ENCODE data around the gene AXIN1.
"Not testable (repeated sequence)": the region's sequence is repeated elsewhere in the genome, so short reads cannot be mapped to it uniquely, and the experiment has no call there.

Gene AXIN1

DNA sequence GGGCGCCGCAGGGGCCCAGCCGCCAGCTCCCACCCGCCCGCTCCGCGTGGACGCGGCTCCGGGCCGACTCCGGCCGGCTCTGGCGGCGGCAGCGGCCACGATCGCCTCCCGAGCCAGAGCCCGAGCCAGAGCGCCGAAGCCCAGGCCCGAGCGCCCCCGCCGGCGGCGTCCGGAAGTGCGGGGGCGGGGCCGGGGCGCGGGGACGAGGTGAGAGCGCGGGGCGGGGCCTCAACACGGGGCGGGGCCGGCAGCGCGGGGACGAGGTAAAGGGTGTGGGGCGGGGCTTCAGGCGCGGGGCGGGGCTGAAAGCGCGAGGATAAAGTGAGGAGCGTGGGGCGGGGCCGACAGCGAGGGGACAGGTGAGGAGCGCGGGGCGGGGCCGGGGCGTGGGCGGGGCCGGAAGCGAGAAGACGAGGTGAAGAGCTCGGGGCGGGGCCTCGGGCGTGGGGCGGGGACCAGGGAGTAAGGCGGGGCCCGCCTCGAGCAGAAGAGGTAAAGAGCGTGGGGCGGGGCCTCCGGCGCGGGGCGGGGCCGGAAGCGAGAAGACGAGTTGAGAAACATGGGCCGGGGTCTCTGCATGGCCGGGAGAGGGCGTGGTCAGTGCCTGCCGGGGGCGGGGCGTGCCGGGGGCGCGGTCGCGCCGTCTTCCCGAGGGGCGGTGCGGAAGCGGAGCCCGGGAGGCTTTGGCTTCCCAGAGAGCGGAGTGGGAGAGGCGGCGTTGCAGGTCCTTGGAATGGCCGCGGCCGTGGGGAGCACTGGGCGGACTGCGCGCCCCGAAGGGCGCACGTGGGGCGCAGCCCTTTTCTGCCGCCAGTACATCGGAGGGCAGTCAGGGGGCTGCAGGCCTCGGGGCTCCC is at the start of gene AXIN1:
TSS of gene AXIN1 (minus strand) at position 177 of the 857 bp plus-strand sequence. CDS start 5,698 bp downstream, outside the sequence.
- DNase-seq = peak; percentile 98

DNA sequence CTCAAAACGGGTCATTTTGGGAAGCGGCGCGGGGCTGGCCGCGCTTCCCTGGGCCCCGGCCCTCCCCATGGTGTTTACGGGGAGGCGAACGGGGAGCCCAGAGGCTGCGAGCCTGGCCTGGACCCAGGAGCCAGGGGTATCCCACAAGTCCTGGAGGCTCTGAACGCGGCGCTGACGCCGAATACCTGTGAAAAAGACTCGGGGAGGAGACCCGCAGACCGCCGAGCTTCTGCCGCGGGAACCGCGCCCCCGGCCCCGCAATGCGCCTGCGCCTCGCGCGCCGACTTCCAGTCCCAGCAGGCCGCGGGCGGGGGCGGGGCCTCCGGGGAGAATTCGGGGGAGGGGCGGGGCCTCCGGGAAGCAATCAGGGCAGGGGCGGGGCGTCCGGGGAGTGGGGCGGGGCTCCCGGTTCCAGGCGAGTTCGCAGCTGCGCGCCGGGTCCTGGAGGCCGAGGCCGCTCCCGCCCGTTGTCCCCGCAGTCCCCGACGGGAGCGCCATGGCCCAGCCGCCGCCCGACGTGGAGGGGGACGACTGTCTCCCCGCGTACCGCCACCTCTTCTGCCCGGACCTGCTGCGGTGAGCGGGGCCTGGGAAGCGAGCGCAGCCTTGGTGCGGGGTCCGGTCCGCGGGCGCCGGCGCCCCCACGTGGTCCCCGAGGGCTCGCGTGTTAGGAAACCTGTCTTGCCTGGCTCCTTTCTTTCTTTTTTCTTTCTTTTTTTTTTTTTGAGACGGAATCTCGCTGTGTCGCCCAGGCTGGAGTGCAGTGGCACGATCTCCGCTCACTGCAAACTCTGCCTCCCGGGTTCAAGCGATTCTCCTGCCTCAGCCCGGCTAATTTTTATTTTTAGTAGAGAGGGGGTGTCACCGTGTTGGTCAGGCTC is 49.2 kb upstream of the AXIN1 start, which contains the start of gene DECR2:
TSS of gene DECR2 (plus strand) at position 418 of the 881 bp plus-strand sequence. CDS start at position 497, 79 bp downstream.
- peak; percentile 91 for DNase-seq

DNA sequence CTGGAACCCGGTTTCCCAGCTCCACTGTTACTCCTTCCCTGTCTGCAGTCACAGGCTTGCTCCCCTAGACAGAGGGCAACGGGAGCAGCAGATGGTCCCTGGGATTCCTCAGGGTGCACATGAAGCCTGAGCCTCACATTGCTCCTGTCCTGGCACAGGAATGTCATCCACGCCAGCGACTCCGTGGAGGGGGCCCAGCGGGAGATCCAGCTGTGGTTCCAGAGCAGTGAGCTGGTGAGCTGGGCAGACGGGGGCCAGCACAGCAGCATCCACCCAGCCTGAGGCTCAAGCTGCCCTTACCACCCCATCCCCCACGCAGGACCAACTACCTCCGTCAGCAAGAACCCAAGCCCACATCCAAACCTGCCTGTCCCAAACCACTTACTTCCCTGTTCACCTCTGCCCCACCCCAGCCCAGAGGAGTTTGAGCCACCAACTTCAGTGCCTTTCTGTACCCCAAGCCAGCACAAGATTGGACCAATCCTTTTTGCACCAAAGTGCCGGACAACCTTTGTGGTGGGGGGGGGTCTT is 47.6 kb upstream of the AXIN1 start:
- DNase-seq = no peak

DNA sequence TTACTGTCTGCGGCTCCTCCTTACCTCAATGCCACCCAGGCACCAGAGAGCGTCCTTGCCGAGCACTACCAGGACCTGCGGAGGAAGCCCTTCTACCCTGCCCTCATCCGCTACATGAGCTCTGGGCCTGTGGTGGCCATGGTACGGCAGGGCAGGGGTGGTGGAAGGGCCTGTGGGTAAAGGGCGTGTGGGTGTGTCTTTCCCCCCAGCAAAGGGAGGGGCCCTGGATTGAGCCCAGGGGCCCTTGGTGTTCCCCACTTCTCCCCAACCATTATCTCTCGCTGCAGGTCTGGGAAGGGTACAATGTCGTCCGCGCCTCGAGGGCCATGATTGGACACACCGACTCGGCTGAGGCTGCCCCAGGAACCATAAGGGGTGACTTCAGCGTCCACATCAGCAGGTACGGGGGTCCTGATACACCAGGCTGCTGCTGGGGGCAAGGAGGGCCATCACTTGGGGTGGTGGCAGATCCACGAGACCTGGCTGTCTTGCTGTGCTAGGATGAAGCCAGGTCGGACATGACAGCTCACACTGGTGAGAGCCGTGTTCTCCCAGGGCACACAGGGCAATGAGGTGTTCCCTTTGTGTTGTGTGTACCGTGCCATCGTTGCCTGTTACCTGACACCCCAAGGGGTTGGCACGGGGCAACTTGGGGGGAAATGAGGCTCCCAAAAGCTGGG is 47.0 kb upstream of the AXIN1 start:
- DNase-seq = no peak

- DNase-seq = no peak
These were observed 46.2 kb upstream of the AXIN1 start for GRCh38 chr16:398561-399339.

DNA sequence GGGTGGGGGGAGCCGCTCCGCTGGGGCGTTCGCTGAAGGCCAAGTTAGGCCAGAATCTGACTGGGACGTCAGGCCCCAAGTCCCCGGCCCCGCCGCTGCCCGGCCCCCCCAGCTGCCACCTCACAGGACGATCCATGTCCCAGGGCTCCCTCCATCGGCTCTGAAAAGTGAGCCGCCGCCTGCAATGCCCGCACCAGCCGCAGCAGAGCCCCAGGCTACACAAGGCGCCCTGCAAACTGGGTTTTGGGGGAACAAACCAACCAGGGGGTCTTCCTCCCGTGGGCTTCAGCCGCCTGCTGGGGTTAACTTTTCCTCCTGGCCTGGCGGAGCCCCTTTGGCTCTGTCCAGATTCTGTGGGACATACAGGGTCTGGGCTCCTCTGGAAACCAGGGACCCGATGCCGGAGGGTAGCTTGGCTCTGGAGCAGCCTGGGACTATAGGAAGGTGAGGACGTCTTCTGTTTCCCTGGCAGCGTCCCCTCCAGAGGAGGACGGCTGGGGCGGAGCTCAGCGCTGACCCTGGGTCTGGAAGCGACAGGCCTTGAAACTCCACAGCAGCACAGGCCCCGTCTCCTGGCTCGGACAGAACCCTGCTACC is 45.3 kb upstream of the AXIN1 start:
- no peak for DNase-seq

GRCh38 chr16:397135-397661 is 44.7 kb upstream of the AXIN1 start, which contains the start of gene NME4:
NME4 (plus strand) TSS chr16:397199; CDS start chr16:397223, 24 bp downstream.
- DNase-seq = no peak

GRCh38 chr16:396605-397004 is 44.1 kb upstream of the AXIN1 start:
- no peak for DNase-seq

DNA sequence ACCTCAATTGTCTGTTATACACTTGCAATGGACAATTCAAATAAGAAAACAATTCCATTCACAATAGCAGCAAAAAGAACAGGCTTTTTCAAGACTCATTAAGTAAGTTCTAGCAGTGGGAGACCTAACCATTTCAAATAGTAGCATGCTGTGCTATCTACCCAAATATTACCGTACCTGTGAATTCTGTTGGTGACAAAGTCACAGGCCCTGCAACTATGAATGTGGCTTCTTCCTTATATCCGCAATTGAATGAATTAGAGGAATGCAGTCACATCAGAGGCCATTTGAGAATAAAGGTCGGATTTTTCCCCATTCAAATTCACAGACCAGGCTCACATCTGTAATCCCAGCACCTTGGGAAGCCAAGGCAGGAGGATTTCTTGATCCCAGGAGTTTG is 43.7 kb upstream of the AXIN1 start:
- DNase-seq = no peak

DNA sequence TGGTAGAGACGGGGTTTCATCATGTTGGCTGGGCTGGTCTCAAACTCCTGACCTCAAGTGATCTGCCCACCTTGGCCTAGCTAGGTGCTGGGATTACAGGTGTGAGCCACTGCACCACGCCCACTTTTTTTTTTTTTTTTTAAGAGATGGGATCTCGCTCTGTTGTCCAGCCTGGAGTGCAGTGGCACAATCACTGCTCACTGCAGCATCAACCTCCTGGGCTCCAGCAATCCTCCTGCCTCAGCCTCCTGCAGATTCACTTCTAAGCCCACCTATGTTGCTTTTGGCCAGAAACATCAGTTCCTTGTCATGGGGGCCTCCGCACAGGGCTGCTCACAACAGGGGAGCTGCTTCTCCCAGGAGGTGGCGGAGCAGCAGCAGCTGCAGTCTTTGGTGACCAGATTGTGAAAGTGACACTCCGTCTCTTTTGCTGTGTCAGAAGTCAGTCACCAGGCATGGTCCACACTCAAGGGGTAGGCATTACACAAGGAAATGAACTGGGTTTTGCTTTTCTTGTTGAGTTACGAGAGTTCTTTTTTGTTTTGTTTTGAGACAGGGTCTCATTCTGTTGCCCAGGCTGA is 40.0 kb upstream of the AXIN1 start:
- DNase-seq = no peak

- DNase-seq = peak; percentile 89
These were observed 39.4 kb upstream of the AXIN1 start for GRCh38 chr16:391885-392335.

- no peak for DNase-seq
These were observed 36.8 kb upstream of the AXIN1 start for GRCh38 chr16:389352-389751.

DNA sequence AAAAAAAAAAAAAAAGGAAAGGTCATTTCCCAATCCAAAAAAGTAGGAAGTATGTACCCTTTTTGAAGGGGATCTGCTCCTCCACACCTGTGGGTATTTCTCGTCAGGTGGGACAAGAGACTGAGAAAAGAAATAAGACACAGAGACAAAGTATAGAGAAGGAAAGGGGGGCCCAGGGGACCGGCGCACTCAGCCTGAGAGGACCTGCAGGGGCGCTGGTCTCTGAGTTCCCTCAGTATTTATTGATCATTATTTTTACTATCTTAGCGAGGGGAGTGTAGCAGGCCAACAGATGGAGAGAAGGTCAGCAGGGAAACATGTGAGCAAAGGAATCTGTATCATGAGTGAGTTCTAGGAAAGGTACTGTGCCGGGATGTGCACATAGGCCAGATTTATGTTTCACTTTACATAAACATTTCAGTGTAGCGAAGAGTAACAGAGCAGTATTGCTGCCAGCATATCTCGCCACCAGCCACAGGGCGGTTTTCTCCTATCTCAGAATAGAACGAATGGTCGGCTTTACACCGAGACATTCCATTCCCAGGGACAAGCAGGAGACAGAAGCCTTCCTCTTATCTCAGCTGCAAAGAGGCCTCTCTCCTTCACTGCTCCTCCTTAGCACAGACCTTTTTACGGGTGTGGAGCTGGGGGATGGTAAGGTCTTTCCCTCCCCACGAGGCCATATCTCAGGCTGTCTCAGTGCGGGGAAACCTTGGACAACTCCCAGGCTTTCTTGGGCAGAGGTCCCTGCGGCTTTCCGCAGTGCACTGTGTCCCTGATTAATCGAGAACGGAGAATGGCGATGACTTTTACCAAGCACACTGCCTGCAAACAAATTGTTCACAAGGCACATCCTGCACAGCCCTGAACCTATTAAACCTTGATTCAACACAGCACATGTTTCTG is 35.5 kb upstream of the AXIN1 start:
- DNase-seq = not testable (repeated sequence)

GRCh38 chr16:386641-387156 is 34.2 kb upstream of the AXIN1 start:
- DNase-seq = no peak

GRCh38 chr16:383326-384051 is 31.0 kb upstream of the AXIN1 start:
- peak; percentile 32 for DNase-seq

DNA sequence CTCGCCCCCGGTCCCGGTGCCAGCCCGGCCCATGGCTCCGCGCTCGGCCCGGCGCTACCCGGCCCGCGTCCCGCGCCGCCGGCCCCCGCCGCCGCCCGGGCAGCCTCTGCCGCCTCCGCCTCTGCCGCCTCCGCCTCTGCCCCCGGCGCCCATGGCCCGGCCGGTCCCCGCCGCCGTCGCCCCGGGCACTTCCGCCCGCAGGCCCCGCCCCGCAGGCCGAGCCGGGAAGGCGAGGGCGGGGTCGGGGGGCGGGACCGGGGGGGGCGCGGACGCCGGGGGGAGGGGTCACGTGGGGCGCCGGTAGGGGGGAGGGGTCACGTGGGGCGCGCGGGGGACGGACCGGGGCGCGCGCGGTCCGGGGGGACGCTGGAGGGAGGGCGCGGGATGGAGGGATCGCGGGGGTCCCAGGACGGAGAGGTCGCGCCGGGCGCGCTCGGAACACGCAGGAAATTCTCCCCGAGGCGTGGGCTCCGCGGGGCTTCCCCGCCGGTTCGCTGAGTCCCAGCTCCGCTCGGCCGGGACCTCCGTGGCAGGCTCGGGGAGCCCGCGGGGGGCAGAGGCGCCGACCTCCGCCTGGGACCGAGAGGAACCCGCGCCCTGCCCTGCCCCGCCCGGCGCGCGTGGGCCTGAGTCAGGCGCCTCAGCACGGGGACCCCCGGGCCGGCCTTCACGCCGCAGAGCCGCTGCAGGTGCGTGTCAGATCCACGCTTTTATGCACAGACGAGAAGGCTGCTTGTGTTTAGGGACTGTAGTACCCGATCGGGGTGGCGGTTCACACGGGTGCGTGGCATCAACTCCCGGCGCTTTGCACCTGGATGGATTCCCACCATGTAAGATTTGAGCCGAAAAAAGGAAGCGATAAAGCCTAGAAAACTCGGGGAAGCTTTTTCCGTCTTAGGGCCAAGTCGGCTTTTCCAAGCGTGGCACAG is 29.5 kb upstream of the AXIN1 start, which contains the start of gene PGAP6:
TSS of gene PGAP6 (minus strand) at position 190 of the 929 bp plus-strand sequence. CDS start at position 33, 157 bp downstream.
- DNase-seq = peak; percentile 41

All from CD4-positive, alpha-beta T cell treated with Interleukin-4 for 4 hours (primary cell).